MCF 10A (cell line): Measurements from ENCODE around the gene AATK. TPM values are rescaled to one million over a fixed set of nuclear protein-coding genes. Genes with fewer than 3 reads are reported as not detected.

Source experiments
- BruUV-seq: library from RNA; stranded (reverse); fragments of 400-500 nt; replicated peaks from 2 replicates; lab custom pipeline; 2021; lab: Mats Ljungman, UMichigan
- CTCF ChIA-PET: fragments of 300-600 bp; sonication (Branson Sonifier 250); formaldehyde crosslinking; extraction: SDS; loops from one replicate; lab custom pipeline; 2021; ENCODE audit warnings: antibody characterized with exemption, inconsistent platforms; lab: Yijun Ruan, JAX
- POLR2A ChIA-PET: fragments of 300-600, 350-650 bp; sonication (Branson Sonifier 250); formaldehyde crosslinking; extraction: SDS; loops from one replicate; lab custom pipeline; 2020; ENCODE audit warnings: antibody characterized with exemption, inconsistent platforms; lab: Yijun Ruan, JAX
- DNase-seq: peaks from one replicate; pipeline ENCODE4 v3.0.0-alpha.2; 2018; ENCODE audit not compliant: unreplicated experiment
- H3K27ac Mint-ChIP-seq: one replicate; pipeline ENCODE4 v1.8.0; 2022; ENCODE audit warnings: mild to moderate bottlenecking, low read depth, mixed read lengths; ENCODE audit not compliant: unreplicated experiment
- H3K27me3 Mint-ChIP-seq: one replicate; pipeline ENCODE4 v1.8.0; 2022; ENCODE audit warnings: mixed read lengths; ENCODE audit not compliant: insufficient read depth, unreplicated experiment
- H3K36me3 Mint-ChIP-seq: one replicate; pipeline ENCODE4 v1.8.0; 2022; ENCODE audit warnings: mild to moderate bottlenecking, moderate library complexity, mixed read lengths; ENCODE audit not compliant: insufficient read depth, unreplicated experiment
- H3K4me1 Mint-ChIP-seq: one replicate; pipeline ENCODE4 v1.8.0; 2022; ENCODE audit warnings: mixed read lengths; ENCODE audit not compliant: insufficient read depth, unreplicated experiment
- H3K4me3 Mint-ChIP-seq: one replicate; pipeline ENCODE4 v1.8.0; 2022; ENCODE audit warnings: mild to moderate bottlenecking, moderate library complexity, mixed read lengths; ENCODE audit not compliant: unreplicated experiment
- H3K9me3 Mint-ChIP-seq: one replicate; pipeline ENCODE4 v1.8.0; 2022; ENCODE audit warnings: mixed read lengths; ENCODE audit not compliant: unreplicated experiment
- intact Hi-C: fragments of 100-400 bp; cut with micrococcal nuclease; formaldehyde crosslinking; loops from 2 replicates; pipeline ENCODE4 v1.14.1; 2022
- total RNA-seq: library from RNA; stranded (reverse); gene quantifications from 2 replicates; pipeline ENCODE4 v1.2.3, GENCODE V29; 2022
- TF ChIP-seq, protein P1 (sequence below): fragments of 200-600 bp; IDR thresholded peaks from one replicate; pipeline ENCODE4 v1.8.0; 2022; ENCODE audit warnings: antibody characterized with exemption, mild to moderate bottlenecking; ENCODE audit not compliant: unreplicated experiment

The AATK gene
- total RNA-seq, 1 experiment from 2014 or later, result 1.4 TPM

DNA sequence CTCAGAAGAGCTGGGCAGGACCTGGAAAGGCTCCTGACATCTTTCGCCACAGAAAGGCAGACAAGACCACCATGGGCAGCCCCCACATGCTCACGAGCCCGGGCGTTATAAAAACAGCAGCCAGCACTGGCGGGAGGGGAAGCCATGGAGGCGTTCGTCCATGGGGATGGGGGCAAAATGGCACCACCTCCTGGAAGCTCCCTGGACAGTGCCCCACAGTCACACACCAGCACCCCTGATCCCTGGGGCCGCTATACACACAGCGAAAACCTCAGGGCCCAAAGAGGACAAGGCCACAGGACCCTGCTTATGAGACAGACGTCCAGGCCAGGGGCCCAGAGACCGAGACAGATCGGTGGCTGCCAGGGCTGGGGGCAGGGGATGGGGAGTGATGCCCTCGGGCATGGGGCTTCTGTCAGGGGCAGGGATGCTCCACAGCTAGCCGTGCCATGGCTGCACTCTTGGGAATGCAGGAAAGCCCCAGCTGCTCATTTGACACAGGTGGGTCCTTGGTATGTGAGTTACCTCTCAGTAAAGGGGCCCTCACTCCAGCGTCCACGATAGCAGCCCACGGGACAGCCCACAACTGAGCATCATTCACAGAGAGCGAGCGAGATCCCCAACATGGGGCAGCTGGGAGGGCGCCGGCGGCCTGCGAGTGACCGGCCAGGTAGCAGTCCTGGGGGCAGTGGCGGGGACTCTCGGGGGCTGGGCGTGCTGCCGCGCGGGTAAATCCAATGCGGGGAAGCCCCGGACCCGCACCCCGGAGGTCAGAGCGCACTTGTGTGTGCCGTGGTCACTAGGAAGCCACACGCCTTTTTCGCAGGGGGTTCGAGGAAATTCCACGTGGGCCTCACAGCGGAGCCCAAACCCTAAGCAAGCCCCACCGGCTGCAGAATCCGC lies 7.1 kb downstream of the AATK start:
- ChIA-PET POLR2A (no interaction called here), CTCF (interaction anchor here (0.5 to 0.6 kb wide), 2 partner anchors 9 to 19 kb away, joined by 3 to 4 read pairs; no protein-coding TSS in a partner anchor)
- Mint-ChIP-seq H3K27ac (no peak overlapping the region), H3K27me3 (no peaks in the 10 kb centered on the region), H3K4me3 (no peak overlapping the region), H3K9me3 (no peaks in the 10 kb centered on the region), H3K36me3 (no peaks in the 10 kb centered on the region), H3K4me1 (no peaks in the 10 kb centered on the region)
- BruUV-seq, result no TSS peak
- intact Hi-C loops, result no loop called here
- no peak for DNase-seq
- TF ChIP-seq, protein P1, sequence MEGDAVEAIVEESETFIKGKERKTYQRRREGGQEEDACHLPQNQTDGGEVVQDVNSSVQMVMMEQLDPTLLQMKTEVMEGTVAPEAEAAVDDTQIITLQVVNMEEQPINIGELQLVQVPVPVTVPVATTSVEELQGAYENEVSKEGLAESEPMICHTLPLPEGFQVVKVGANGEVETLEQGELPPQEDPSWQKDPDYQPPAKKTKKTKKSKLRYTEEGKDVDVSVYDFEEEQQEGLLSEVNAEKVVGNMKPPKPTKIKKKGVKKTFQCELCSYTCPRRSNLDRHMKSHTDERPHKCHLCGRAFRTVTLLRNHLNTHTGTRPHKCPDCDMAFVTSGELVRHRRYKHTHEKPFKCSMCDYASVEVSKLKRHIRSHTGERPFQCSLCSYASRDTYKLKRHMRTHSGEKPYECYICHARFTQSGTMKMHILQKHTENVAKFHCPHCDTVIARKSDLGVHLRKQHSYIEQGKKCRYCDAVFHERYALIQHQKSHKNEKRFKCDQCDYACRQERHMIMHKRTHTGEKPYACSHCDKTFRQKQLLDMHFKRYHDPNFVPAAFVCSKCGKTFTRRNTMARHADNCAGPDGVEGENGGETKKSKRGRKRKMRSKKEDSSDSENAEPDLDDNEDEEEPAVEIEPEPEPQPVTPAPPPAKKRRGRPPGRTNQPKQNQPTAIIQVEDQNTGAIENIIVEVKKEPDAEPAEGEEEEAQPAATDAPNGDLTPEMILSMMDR, result no peak

DNA sequence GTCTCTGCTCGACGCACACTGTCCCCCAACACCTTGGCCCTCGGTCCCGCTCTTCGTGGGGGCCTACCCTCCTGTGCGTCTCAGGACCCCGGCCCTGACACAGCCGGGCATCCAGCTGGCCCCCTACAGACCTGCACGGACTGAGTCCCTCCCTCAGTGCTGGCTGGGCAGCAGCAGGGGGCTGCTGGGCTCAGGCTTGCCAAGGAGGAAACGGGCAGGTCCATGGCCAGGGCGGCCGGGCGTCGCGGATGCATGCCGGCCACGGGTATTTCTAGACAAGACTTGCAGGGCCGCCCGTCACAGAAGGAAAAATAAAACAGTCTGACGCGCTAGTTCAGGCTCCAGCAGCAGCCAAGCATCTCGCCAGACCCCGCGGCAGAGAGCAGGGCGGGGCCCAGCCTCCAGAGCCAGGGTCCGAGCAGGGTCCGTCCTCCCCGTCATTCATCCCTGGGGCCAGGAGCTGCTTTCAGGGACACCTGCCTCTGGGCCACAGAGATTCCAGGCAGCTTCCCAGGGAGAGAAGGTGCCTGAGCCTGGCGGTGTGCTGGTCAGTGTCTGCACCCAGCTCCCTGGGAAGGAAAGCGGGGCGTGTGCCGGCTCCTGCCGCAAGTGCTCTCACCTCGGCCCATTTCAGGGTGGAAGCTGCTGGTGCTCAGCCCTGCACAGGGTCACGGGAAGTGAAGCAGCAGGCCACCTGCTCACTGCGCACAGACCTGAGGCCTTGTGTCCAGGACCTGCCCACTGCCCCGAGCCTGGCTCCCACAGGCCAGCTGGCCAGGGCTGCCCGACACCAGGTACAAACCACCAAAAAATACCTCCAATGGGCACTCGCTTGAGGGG lies 8.0 kb downstream of the AATK start:
- no peaks in the 10 kb centered on the region for H3K9me3 Mint-ChIP-seq
- H3K4me3 Mint-ChIP-seq, result no peak overlapping the region
- no peak for DNase-seq
- TF ChIP-seq, protein P1, result no peak
- ChIA-PET CTCF (interaction anchor here (0.5 to 0.7 kb wide), 3 partner anchors 18 to 321 kb away, joined by 3 to 4 read pairs (median 3); no protein-coding TSS in a partner anchor), POLR2A (no interaction called here)
- H3K27ac Mint-ChIP-seq, result no peak overlapping the region
- H3K36me3 Mint-ChIP-seq, result no peaks in the 10 kb centered on the region
- no peaks in the 10 kb centered on the region for H3K27me3 Mint-ChIP-seq
- no TSS peak for BruUV-seq
- no peaks in the 10 kb centered on the region for H3K4me1 Mint-ChIP-seq
- intact Hi-C loops, result no loop called here

DNA sequence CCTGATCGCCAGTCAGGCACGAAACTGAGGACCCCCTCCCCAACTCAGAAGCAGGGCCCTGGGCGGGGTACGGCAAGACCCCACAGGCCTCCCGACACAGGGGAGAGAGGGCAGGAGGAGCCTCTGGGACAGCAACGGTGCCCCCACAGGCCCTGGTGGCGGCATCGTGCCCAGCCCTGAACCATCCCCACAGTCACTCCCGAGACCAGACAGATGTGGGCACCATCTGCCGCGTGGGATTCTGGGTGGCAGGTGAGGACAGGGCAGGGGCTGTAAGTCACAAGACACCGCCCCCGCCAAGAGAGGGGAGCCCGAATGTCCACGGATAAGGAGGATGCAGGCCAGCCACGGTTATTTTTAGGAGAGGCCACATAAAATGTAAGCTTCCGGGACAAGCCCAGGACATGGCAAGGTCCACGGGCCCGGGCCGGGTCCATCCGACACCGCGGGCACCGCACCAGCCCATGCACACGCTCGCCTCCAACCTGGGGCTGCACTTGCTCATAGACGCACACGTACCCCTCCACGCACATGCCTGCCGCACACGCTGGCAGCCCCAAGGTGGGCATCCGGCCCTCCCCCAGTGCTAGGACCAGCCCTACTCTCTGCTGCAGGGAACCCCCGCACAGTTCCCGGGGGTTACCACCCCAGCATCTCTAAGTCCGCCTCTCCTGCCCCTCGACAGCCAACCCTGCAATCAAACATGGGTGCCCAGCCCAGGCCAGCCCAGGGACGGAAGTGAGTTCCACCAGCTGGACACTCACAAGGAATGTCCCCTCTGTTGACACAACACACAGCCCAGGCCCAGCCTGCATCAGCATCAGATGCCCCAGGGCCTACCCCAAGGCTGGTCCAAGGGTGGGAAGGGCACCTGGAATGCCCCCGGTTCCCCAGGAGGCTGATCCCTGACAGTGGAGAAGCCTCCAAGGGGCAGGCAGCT lies 8.9 kb downstream of the AATK start:
- no peaks in the 10 kb centered on the region for H3K27me3 Mint-ChIP-seq
- no peak overlapping the region for H3K4me3 Mint-ChIP-seq
- TF ChIP-seq, protein P1, result no peak
- ChIA-PET POLR2A (no interaction called here), CTCF (no interaction called here)
- no peaks in the 10 kb centered on the region for H3K36me3 Mint-ChIP-seq
- H3K9me3 Mint-ChIP-seq, result no peaks in the 10 kb centered on the region
- BruUV-seq, result no TSS peak
- H3K4me1 Mint-ChIP-seq, result no peaks in the 10 kb centered on the region
- intact Hi-C loops, result no loop called here
- no peak overlapping the region for H3K27ac Mint-ChIP-seq
- no peak for DNase-seq
